ENCODE measurements around the gene OR1S2. TPM values are rescaled to one million over a fixed set of nuclear protein-coding genes. Genes with fewer than 3 reads are reported as not detected.

The OR1S2 gene
- total RNA-seq, 1 experiment from 2014 or later, result not detected

- CTCF ChIA-PET, result no interaction called here
- Histone ChIP-seq H3K36me3 (ENCODE audit: insufficient read depth, low read length, poor library complexity, severe bottlenecking) (no peaks in the 10 kb centered on the region), H3K9me3 (ENCODE audit: low read depth, low read length, poor library complexity, severe bottlenecking) (no peaks in the 10 kb centered on the region), H3K27me3 (replicated peaks; ENCODE audit: insufficient read depth, low read depth, low read length, poor library complexity) (no peaks in the 10 kb centered on the region), H3K4me3 (ENCODE audit: low read depth, low read length, poor library complexity, severe bottlenecking) (no peak within 1 kb of the TSS), H3K4me1 (ENCODE audit: insufficient read depth, low read length, poor library complexity, severe bottlenecking) (no peaks in the 10 kb centered on the region), H3K27ac (ENCODE audit: low read depth, low read length, poor library complexity, severe bottlenecking) (no peak within 1 kb of the TSS)
- no peak for TF ChIP-seq CTCF (conservative IDR thresholded peaks at IDR 0.05; ENCODE audit: low read depth, low read length)
- no peak for TF ChIP-seq EZH2 (IDR thresholded peaks at IDR 0.05; ENCODE audit: borderline replicate concordance, low read depth, low read length, poor library complexity, severe bottlenecking)
- BruUV-seq (replicated peaks), result no TSS peak
- POLR2A ChIA-PET (ENCODE audit: low non-redundant PET), result no interaction called here
- intact Hi-C loops (cut with micrococcal nuclease; ENCODE audit: unreplicated experiment), result no loop called here
- no peak for DNase-seq (ENCODE audit: low spot score)
Observed at GRCh38 chr11:58188770-58189169, 15.2 kb downstream of the OR1S2 start, which contains the start of gene OR9Q2. Gene OR9Q2 (plus strand): TSS chr11:58189070. CDS start chr11:58190491, 1,421 bp downstream.

- H3K9me3 ChIP-seq (ENCODE audit: low read depth, low read length, poor library complexity, severe bottlenecking), result no peaks in the 10 kb centered on the region
- intact Hi-C loops (cut with micrococcal nuclease; ENCODE audit: unreplicated experiment), result no loop called here
- no peak for TF ChIP-seq EZH2 (IDR thresholded peaks at IDR 0.05; ENCODE audit: borderline replicate concordance, low read depth, low read length, poor library complexity, severe bottlenecking)
- TF ChIP-seq CTCF (conservative IDR thresholded peaks at IDR 0.05; ENCODE audit: low read depth, low read length), result no peak
- no peaks in the 10 kb centered on the region for H3K27me3 ChIP-seq (replicated peaks; ENCODE audit: insufficient read depth, low read depth, low read length, poor library complexity)
- H3K4me3 ChIP-seq (ENCODE audit: low read depth, low read length, poor library complexity, severe bottlenecking), result no peak overlapping the region
- no peak for DNase-seq (ENCODE audit: low spot score)
- POLR2A ChIA-PET (ENCODE audit: low non-redundant PET), result no interaction called here
- H3K36me3 ChIP-seq (ENCODE audit: insufficient read depth, low read length, poor library complexity, severe bottlenecking), result no peaks in the 10 kb centered on the region
- H3K4me1 ChIP-seq (ENCODE audit: insufficient read depth, low read length, poor library complexity, severe bottlenecking), result no peaks in the 10 kb centered on the region
- BruUV-seq (replicated peaks), result no TSS peak
- no peak overlapping the region for H3K27ac ChIP-seq (ENCODE audit: low read depth, low read length, poor library complexity, severe bottlenecking)
- CTCF ChIA-PET, result no interaction called here
Observed at GRCh38 chr11:58186938-58187337, 17.0 kb downstream of the OR1S2 start.

GRCh38 chr11:58179648-58180047 is 24.3 kb downstream of the OR1S2 start:
- POLR2A ChIA-PET (ENCODE audit: low non-redundant PET), result no interaction called here

More at GRCh38 chr11:58179648-58180047, 24.3 kb downstream of the OR1S2 start:
- intact Hi-C loops (cut with micrococcal nuclease; ENCODE audit: unreplicated experiment), result no loop called here
- no peak overlapping the region for H3K27ac ChIP-seq (ENCODE audit: low read depth, low read length, poor library complexity, severe bottlenecking)
- peaks cover 16% of the 10 kb centered on the region for H3K27me3 ChIP-seq (replicated peaks; ENCODE audit: insufficient read depth, low read depth, low read length, poor library complexity)
- DNase-seq (ENCODE audit: low spot score), result no peak
- no peaks in the 10 kb centered on the region for H3K4me1 ChIP-seq (ENCODE audit: insufficient read depth, low read length, poor library complexity, severe bottlenecking)
- TF ChIP-seq EZH2 (IDR thresholded peaks at IDR 0.05; ENCODE audit: borderline replicate concordance, low read depth, low read length, poor library complexity, severe bottlenecking) (no peak), CTCF (conservative IDR thresholded peaks at IDR 0.05; ENCODE audit: low read depth, low read length) (no peak)
- no TSS peak for BruUV-seq (replicated peaks)
- H3K9me3 ChIP-seq (ENCODE audit: low read depth, low read length, poor library complexity, severe bottlenecking), result no peaks in the 10 kb centered on the region
- no peaks in the 10 kb centered on the region for H3K36me3 ChIP-seq (ENCODE audit: insufficient read depth, low read length, poor library complexity, severe bottlenecking)
- CTCF ChIA-PET, result no interaction called here
- H3K4me3 ChIP-seq (ENCODE audit: low read depth, low read length, poor library complexity, severe bottlenecking), result no peak overlapping the region
